Measurements from ENCODE around the gene ECI2.

DNA sequence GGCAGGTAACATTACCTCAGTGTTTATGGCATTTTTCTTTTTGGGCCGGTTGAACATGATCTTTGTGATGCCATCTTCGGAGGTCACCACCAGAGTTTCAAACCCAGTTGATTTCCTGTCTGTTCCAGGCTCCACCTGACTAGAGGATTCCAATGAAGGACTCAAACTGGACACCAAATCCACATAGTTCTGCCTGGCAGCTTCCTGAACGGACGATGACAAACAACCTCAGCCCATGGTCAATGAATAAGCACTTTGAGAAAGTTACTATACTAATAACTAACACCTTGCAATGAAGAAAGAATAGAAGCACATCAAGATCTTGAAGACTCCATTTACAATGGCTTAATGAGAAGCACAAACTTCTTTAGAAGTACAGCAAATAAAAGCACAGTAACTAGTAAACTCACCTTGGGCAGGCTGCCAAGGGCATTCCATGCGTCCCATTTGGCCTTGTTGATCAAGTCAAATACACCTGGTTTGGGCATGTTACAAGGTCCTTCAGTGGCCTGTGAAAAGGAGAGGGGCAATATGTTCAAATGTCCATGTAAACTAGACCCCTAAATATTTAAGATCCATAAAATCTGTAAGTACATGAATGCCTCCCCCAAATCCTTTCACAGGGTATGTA is 4.9 kb downstream of the ECI2 start:
- no peak for TF ChIP-seq SMC3 (IDR thresholded peaks at IDR 0.05; ENCODE audit: low read depth, low read length)
- TF ChIP-seq CTCF (IDR thresholded peaks at IDR 0.05): no peak
- TF ChIP-seq, protein P1, sequence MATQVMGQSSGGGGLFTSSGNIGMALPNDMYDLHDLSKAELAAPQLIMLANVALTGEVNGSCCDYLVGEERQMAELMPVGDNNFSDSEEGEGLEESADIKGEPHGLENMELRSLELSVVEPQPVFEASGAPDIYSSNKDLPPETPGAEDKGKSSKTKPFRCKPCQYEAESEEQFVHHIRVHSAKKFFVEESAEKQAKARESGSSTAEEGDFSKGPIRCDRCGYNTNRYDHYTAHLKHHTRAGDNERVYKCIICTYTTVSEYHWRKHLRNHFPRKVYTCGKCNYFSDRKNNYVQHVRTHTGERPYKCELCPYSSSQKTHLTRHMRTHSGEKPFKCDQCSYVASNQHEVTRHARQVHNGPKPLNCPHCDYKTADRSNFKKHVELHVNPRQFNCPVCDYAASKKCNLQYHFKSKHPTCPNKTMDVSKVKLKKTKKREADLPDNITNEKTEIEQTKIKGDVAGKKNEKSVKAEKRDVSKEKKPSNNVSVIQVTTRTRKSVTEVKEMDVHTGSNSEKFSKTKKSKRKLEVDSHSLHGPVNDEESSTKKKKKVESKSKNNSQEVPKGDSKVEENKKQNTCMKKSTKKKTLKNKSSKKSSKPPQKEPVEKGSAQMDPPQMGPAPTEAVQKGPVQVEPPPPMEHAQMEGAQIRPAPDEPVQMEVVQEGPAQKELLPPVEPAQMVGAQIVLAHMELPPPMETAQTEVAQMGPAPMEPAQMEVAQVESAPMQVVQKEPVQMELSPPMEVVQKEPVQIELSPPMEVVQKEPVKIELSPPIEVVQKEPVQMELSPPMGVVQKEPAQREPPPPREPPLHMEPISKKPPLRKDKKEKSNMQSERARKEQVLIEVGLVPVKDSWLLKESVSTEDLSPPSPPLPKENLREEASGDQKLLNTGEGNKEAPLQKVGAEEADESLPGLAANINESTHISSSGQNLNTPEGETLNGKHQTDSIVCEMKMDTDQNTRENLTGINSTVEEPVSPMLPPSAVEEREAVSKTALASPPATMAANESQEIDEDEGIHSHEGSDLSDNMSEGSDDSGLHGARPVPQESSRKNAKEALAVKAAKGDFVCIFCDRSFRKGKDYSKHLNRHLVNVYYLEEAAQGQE (IDR thresholded peaks at IDR 0.05; ENCODE audit: low read depth, low read length): no peak
- no peak for TF ChIP-seq TEAD4 (IDR thresholded peaks at IDR 0.05; ENCODE audit: borderline replicate concordance, insufficient read depth)
- TF ChIP-seq, protein P2, sequence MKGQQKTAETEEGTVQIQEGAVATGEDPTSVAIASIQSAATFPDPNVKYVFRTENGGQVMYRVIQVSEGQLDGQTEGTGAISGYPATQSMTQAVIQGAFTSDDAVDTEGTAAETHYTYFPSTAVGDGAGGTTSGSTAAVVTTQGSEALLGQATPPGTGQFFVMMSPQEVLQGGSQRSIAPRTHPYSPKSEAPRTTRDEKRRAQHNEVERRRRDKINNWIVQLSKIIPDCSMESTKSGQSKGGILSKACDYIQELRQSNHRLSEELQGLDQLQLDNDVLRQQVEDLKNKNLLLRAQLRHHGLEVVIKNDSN (IDR thresholded peaks at IDR 0.05; ENCODE audit: borderline replicate concordance, low read depth): no peak
- no peak for TF ChIP-seq POLR2AphosphoS5 (IDR thresholded peaks at IDR 0.05; ENCODE audit: low read depth, low read length)
- no peak for TF ChIP-seq JUND (IDR thresholded peaks at IDR 0.05)
